Panc1 (cell line): ENCODE results near the gene ZC3H18. TPM values are rescaled to one million over a fixed set of nuclear protein-coding genes. Genes with fewer than 3 reads are reported as not detected.

Experiments used
- ATAC-seq: fragments of 200-7000 bp; cut with Tn5 transposase; 2 replicates; pipeline ENCODE4 v1.9.1; 2020; ENCODE audit warnings: mild to moderate bottlenecking, moderate library complexity
- BruUV-seq: library from RNA; stranded (reverse); fragments of 400-500 nt; replicated peaks from 2 replicates; lab custom pipeline; 2021; lab: Mats Ljungman, UMichigan
- CTCF ChIA-PET: fragments of 300-600 bp; sonication (Branson Sonifier 250); formaldehyde crosslinking; loops from one replicate; lab custom pipeline; 2022; ENCODE audit warnings: antibody characterized with exemption; lab: Charles Lee
- POLR2A ChIA-PET: fragments of 300-600 bp; sonication (Branson Sonifier 250); formaldehyde crosslinking; loops from one replicate; lab custom pipeline; 2022; ENCODE audit warnings: antibody characterized with exemption; lab: Charles Lee
- DNase-seq: peaks from one replicate; pipeline ENCODE4 v3.0.0-alpha.2; 2010; ENCODE audit warnings: low read depth, low spot score
- H3K27ac ChIP-seq: 2 replicates; pipeline ENCODE4 v1.5.1; 2011; ENCODE audit warnings: mild to moderate bottlenecking, low read length, inconsistent platforms
- H3K27me3 ChIP-seq: fragments of 200-500 bp; sonication (Bioruptor generic); 2 replicates; pipeline ENCODE4 v1.6.0; 2014; ENCODE audit warnings: low read length, inconsistent platforms; ENCODE audit not compliant: control insufficient read depth, insufficient read depth
- H3K36me3 ChIP-seq: fragments of 200-500 bp; sonication (Bioruptor generic); 2 replicates; pipeline ENCODE4 v1.5.1; 2014; ENCODE audit warnings: inconsistent platforms, mild to moderate bottlenecking, low read length, moderate library complexity; ENCODE audit not compliant: control insufficient read depth, insufficient read depth
- H3K4me1 ChIP-seq: 2 replicates; pipeline ENCODE4 v1.5.1; 2011; ENCODE audit warnings: inconsistent platforms, mild to moderate bottlenecking, low read length, moderate library complexity; ENCODE audit not compliant: control insufficient read depth, insufficient read depth
- H3K4me3 ChIP-seq, 2 experiments: 2 replicates each; pipeline ENCODE4 v1.5.1; 2011 to 2012; ENCODE audit warnings: low read depth in 2 of 2, low read length in 2 of 2, mild to moderate bottlenecking in 2 of 2, inconsistent platforms in 1 of 2, moderate library complexity in 1 of 2
- H3K9me3 ChIP-seq: fragments of 200-500 bp; sonication (Bioruptor generic); 2 replicates; pipeline ENCODE4 v1.5.1; 2014; ENCODE audit warnings: low read depth, mild to moderate bottlenecking, inconsistent platforms, low read length, moderate library complexity; ENCODE audit not compliant: control insufficient read depth, insufficient read depth
- CTCF ChIP-seq: fragments of 450-650 bp; IDR thresholded peaks from 2 replicates; pipeline ENCODE4 v1.5.1; 2017; ENCODE audit warnings: mild to moderate bottlenecking
- POLR2AphosphoS5 ChIP-seq: IDR thresholded peaks from 2 replicates; pipeline ENCODE4 v1.6.1; 2012; ENCODE audit warnings: mild to moderate bottlenecking, low read depth, low read length, moderate library complexity
- REST ChIP-seq, 2 experiments: IDR thresholded peaks; 2 replicates each; pipeline ENCODE4 v1.6.1; 2011 to 2012; ENCODE audit warnings: low read depth in 2 of 2, control low read depth in 1 of 2, low read length in 1 of 2, mild to moderate bottlenecking in 1 of 2, moderate library complexity in 1 of 2; ENCODE audit not compliant: insufficient read depth in 1 of 2
- SIN3A ChIP-seq: IDR thresholded peaks from 2 replicates; pipeline ENCODE4 v1.6.1; 2012; ENCODE audit warnings: low read depth, mild to moderate bottlenecking, low read length, moderate library complexity, borderline replicate concordance; ENCODE audit not compliant: insufficient read depth
- TCF7L2 ChIP-seq: IDR thresholded peaks from 2 replicates; pipeline ENCODE4 v1.6.1; 2011; ENCODE audit warnings: mild to moderate bottlenecking, low read depth, low read length, inconsistent platforms
- in situ Hi-C: cut with HindIII; loops from 2 replicates; pipeline ENCODE4 v1.10.0; 2016; ENCODE audit warnings: low sequenced_read_pairs, low pct_unique_long_range_greater_than_20kb
- intact Hi-C: fragments of 100-400 bp; cut with micrococcal nuclease; formaldehyde crosslinking; loops from one replicate; pipeline ENCODE4 v1.10.0; 2022; ENCODE audit not compliant: unreplicated experiment
- total RNA-seq: library from RNA; stranded (reverse); gene quantifications from one replicate; pipeline ENCODE4 v1.2.1, GENCODE V29; 2021; ENCODE audit not compliant: unreplicated experiment

ZC3H18 gene
- total RNA-seq, 1 experiment from 2014 or later = 45.9 TPM

GRCh38 chr16:88629835-88630234 lies 59.6 kb downstream of the ZC3H18 start:
- Histone ChIP-seq H3K27me3 (no peaks in the 10 kb centered on the region), H3K4me1 (no peaks in the 10 kb centered on the region), H3K4me3 (no peak overlapping the region), H3K36me3 (no peaks in the 10 kb centered on the region), H3K27ac (no peak overlapping the region), H3K9me3 (no peaks in the 10 kb centered on the region)
- no TSS peak for BruUV-seq
- no peak for TF ChIP-seq REST (IDR thresholded peaks at IDR 0.05; ENCODE audit: insufficient read depth in 1 of 2, low read depth in 2 of 2, low read length in 1 of 2)
- ATAC-seq = no peak
- CTCF ChIA-PET = interaction anchor here (0.6 kb wide), 1 partner anchor 535 kb away, joined by 4 read pairs; no protein-coding TSS in a partner anchor
- intact Hi-C loops (no loop called here), in situ Hi-C loops (no loop called here)
- DNase-seq = no peak
- POLR2A ChIA-PET = no interaction called here

- in situ Hi-C loops = no loop called here
- ChIA-PET CTCF (interaction anchor here (0.6 kb wide), 1 partner anchor 535 kb away, joined by 4 read pairs; no protein-coding TSS in a partner anchor), POLR2A (no interaction called here)
- H3K9me3 ChIP-seq = no peaks in the 10 kb centered on the region
- ATAC-seq = no peak
- DNase-seq = no peak
- BruUV-seq = no TSS peak
- no peaks in the 10 kb centered on the region for H3K27me3 ChIP-seq
- no peak overlapping the region for H3K4me3 ChIP-seq
- H3K27ac ChIP-seq = no peak overlapping the region
- no peaks in the 10 kb centered on the region for H3K36me3 ChIP-seq
- TF ChIP-seq CTCF = no peak
- no peak for TF ChIP-seq TCF7L2
- TF ChIP-seq POLR2AphosphoS5 = no peak
- TF ChIP-seq REST (IDR thresholded peaks at IDR 0.05; ENCODE audit: insufficient read depth in 1 of 2, low read depth in 2 of 2, low read length in 1 of 2) = no peak
- TF ChIP-seq SIN3A = no peak
- intact Hi-C loops = no loop called here
- no peaks in the 10 kb centered on the region for H3K4me1 ChIP-seq
These were observed 60.2 kb downstream of the ZC3H18 start for GRCh38 chr16:88630433-88630832.
